Astrocyte (in vitro differentiated cells and primary cell): ENCODE measurements around the gene ADAMTS13.

Experiments
- CTCF ChIP-seq: IDR thresholded peaks from 2 replicates; pipeline ENCODE4 v1.5.1; 2011; ENCODE audit warnings: low read depth, mild to moderate bottlenecking, inconsistent platforms, low read length, moderate library complexity; ENCODE audit not compliant: insufficient read depth
- EZH2 ChIP-seq: IDR thresholded peaks from 2 replicates; pipeline ENCODE4 v1.6.1; 2012; ENCODE audit warnings: mild to moderate bottlenecking, low read length, inconsistent platforms; ENCODE audit not compliant: insufficient read depth

- TF ChIP-seq CTCF (no peak), EZH2 (no peak)
Measured at GRCh38 chr9:133493845-133494540, 71.8 kb downstream of the ADAMTS13 start.
